Panc1 (cell line): Measurements from ENCODE around the gene PRPF40A.

ENCODE experiments used
- CTCF ChIP-seq: fragments of 450-650 bp; IDR thresholded peaks from 2 replicates; pipeline ENCODE4 v1.5.1; 2017; ENCODE audit warnings: mild to moderate bottlenecking
- POLR2AphosphoS5 ChIP-seq: IDR thresholded peaks from 2 replicates; pipeline ENCODE4 v1.6.1; 2012; ENCODE audit warnings: mild to moderate bottlenecking, low read depth, low read length, moderate library complexity

GRCh38 chr2:152630466-152630865 is 86.8 kb downstream of the PRPF40A start:
- TF ChIP-seq CTCF = no peak
- TF ChIP-seq POLR2AphosphoS5 = no peak
